Osteocyte (in vitro differentiated cells): Measurements from ENCODE around the gene ZNF620. TPM values are rescaled to one million over a fixed set of nuclear protein-coding genes. Genes with fewer than 3 reads are reported as not detected.
"Not testable (repeated sequence)": the region's sequence is repeated elsewhere in the genome, so short reads cannot be mapped to it uniquely, and the experiment has no call there.

ENCODE experiments used
- DNase-seq: peaks from one replicate; pipeline ENCODE4 v3.0.0; 2021; ENCODE audit warnings: mixed read lengths; ENCODE audit not compliant: unreplicated experiment; ENCODE audit errors: extremely low spot score
- H3K27ac Mint-ChIP-seq: one replicate; pipeline ENCODE4 v1.8.0; 2021; ENCODE audit warnings: mild to moderate bottlenecking, mixed read lengths; ENCODE audit not compliant: unreplicated experiment
- H3K27me3 Mint-ChIP-seq: one replicate; pipeline ENCODE4 v1.8.0; 2021; ENCODE audit warnings: mixed read lengths; ENCODE audit not compliant: unreplicated experiment
- H3K36me3 Mint-ChIP-seq: one replicate; pipeline ENCODE4 v1.8.0; 2021; ENCODE audit warnings: mixed read lengths; ENCODE audit not compliant: unreplicated experiment
- H3K4me1 Mint-ChIP-seq: one replicate; pipeline ENCODE4 v1.8.0; 2021; ENCODE audit warnings: mixed read lengths; ENCODE audit not compliant: unreplicated experiment
- H3K4me3 Mint-ChIP-seq: one replicate; pipeline ENCODE4 v1.8.0; 2021; ENCODE audit warnings: mild to moderate bottlenecking, moderate library complexity, mixed read lengths; ENCODE audit not compliant: unreplicated experiment
- H3K9me3 Mint-ChIP-seq: one replicate; pipeline ENCODE4 v1.8.0; 2021; ENCODE audit warnings: mixed read lengths; ENCODE audit not compliant: unreplicated experiment
- total RNA-seq: library from RNA; stranded (reverse); gene quantifications from 2 replicates; pipeline ENCODE4 v1.2.1, GENCODE V29; 2021
- TF ChIP-seq, protein P1 (sequence below): fragments of 200-600 bp; sonication (generic); IDR thresholded peaks from 2 replicates; pipeline ENCODE4 v1.5.0; 2021; ENCODE audit warnings: antibody characterized with exemption, mild to moderate bottlenecking, moderate library complexity

The ZNF620 gene
- total RNA-seq, 1 donor from 2014 or later = 4.8 TPM

DNA sequence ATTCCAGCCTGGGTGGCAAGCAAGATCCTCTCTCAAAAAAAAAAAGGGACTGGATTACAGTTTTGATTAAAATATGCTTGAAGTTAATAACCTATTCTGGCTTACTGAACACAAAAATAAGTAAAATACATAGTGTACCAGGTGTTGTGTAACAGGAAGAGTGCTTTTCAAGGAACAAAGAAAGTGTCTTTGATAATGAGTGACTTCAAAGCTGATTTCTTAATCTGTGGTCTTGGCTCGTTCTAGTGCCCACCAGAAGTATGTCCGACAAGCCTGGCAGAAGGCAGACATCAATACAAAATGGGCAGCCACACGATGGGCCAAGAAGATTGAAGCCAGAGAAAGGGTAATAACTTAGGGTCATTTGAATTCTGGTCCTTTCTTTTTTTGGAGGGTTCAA lies 44.7 kb upstream of the ZNF620 start:
- peaks cover 21% of the 10 kb centered on the region for H3K4me1 Mint-ChIP-seq
- H3K4me3 Mint-ChIP-seq = no peak overlapping the region
- no peaks in the 10 kb centered on the region for H3K9me3 Mint-ChIP-seq
- no peak for DNase-seq
- TF ChIP-seq, protein P1, sequence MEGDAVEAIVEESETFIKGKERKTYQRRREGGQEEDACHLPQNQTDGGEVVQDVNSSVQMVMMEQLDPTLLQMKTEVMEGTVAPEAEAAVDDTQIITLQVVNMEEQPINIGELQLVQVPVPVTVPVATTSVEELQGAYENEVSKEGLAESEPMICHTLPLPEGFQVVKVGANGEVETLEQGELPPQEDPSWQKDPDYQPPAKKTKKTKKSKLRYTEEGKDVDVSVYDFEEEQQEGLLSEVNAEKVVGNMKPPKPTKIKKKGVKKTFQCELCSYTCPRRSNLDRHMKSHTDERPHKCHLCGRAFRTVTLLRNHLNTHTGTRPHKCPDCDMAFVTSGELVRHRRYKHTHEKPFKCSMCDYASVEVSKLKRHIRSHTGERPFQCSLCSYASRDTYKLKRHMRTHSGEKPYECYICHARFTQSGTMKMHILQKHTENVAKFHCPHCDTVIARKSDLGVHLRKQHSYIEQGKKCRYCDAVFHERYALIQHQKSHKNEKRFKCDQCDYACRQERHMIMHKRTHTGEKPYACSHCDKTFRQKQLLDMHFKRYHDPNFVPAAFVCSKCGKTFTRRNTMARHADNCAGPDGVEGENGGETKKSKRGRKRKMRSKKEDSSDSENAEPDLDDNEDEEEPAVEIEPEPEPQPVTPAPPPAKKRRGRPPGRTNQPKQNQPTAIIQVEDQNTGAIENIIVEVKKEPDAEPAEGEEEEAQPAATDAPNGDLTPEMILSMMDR = no peak
- H3K27me3 Mint-ChIP-seq = no peaks in the 10 kb centered on the region
- peaks cover 49% of the 10 kb centered on the region for H3K36me3 Mint-ChIP-seq
- H3K27ac Mint-ChIP-seq = no peak overlapping the region

DNA sequence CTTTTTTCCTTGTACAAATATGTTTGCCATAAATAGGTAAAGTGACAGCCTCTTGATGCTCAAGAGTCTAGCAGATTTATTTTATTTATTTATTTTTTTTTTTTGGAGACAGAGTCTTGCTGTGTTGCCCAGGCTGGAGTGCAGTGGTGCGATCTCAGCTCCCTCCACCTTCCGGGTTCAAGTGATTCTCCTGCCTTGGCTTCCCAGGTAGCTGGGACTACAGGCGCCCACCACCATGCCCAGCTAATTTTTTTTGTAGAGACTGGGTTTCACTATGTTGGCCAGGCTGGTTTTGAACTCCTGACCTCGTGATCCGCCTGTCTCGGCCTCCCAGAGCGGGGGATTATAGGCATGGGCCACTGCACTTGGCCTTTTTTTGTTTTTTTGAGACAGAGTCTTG lies 43.0 kb upstream of the ZNF620 start:
- not testable (repeated sequence) for H3K27ac Mint-ChIP-seq
- peaks cover 46% of the 10 kb centered on the region for H3K36me3 Mint-ChIP-seq

GRCh38 chr3:40463579-40463978 lies 42.3 kb upstream of the ZNF620 start:
- peaks cover 7% of the 10 kb centered on the region for H3K4me1 Mint-ChIP-seq
- no peak for DNase-seq
- no peak overlapping the region for H3K27ac Mint-ChIP-seq
- H3K4me3 Mint-ChIP-seq = no peak overlapping the region
- peaks cover 40% of the 10 kb centered on the region for H3K36me3 Mint-ChIP-seq
- no peaks in the 10 kb centered on the region for H3K27me3 Mint-ChIP-seq
- H3K9me3 Mint-ChIP-seq = no peaks in the 10 kb centered on the region
- TF ChIP-seq, protein P1 = no peak

More for the DNA sequence above, 43.0 kb upstream of the ZNF620 start:
- H3K9me3 Mint-ChIP-seq, H3K4me3 Mint-ChIP-seq, H3K27me3 Mint-ChIP-seq, DNase-seq: not testable (repeated sequence)
- peaks cover 15% of the 10 kb centered on the region for H3K4me1 Mint-ChIP-seq

DNA sequence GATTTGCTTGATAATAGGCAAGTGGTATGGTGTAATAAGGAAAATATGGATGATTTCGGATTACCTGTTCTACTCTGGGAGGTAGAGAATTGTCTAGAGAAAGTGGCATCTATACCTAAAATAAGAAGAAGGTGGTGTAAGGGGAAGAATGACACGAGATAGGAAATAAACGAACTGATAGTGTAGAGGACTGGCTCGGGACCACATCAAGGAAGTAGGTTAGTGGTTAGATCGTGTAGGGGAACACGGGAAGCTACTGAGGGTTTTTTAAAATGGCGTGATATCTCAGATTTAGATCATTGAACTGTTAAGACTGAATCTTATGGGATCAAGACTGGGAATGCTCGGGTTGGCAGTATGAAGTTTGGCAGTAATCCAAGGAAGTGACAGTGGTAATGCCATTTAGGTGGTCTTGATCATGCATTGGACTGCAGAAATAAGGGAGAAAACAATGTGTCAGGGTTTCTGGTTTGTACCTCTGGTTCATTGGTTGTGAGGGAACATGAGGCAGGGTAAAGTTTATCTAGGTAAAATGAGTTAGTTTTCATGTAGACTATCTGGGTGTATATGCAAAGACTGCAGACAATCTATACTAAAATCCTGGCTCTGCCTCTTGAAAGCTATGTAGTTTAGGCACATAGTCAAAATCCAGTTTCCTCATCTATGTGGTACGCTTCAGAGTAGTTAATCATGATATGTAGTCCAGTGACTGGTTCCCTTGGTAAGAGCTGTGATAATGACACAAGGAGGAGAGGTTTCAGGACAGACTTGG lies 41.3 kb upstream of the ZNF620 start:
- TF ChIP-seq, protein P1 = no peak
- no peaks in the 10 kb centered on the region for H3K9me3 Mint-ChIP-seq
- H3K27ac Mint-ChIP-seq = peak overlapping the region; percentile 19
- no peaks in the 10 kb centered on the region for H3K27me3 Mint-ChIP-seq
- no peak overlapping the region for H3K4me3 Mint-ChIP-seq
- H3K36me3 Mint-ChIP-seq = peaks cover 33% of the 10 kb centered on the region
- DNase-seq = no peak
- H3K4me1 Mint-ChIP-seq = peaks cover 1% of the 10 kb centered on the region

- peak overlapping the region; percentile 19 for H3K27ac Mint-ChIP-seq
- H3K9me3 Mint-ChIP-seq = no peaks in the 10 kb centered on the region
- TF ChIP-seq, protein P1 = no peak
Observed at GRCh38 chr3:40465111-40465407, 40.8 kb upstream of the ZNF620 start.

More at GRCh38 chr3:40465111-40465407, 40.8 kb upstream of the ZNF620 start:
- H3K27me3 Mint-ChIP-seq = no peaks in the 10 kb centered on the region
- H3K36me3 Mint-ChIP-seq = peaks cover 33% of the 10 kb centered on the region
- peaks cover 1% of the 10 kb centered on the region for H3K4me1 Mint-ChIP-seq
- H3K4me3 Mint-ChIP-seq = no peak overlapping the region
- DNase-seq = no peak
